T-cell (primary cell): Measurements from ENCODE around the gene MICALL2. TPM values are rescaled to one million over a fixed set of nuclear protein-coding genes. Genes with fewer than 3 reads are reported as not detected.

Source experiments
- ATAC-seq, 4 experiments: fragments of 200-7000 bp in 3 of 4; fragments of 150-1000 bp in 1 of 4; cut with Tn5 transposase; replicated peaks in 1 of 4; 1 replicate in 3 of 4; 2 replicates in 1 of 4; pipeline ENCODE4 v1.10.0; 2021; ENCODE audit warnings: moderate library complexity in 3 of 4, mild to moderate bottlenecking in 2 of 4, moderate number of reproducible peaks in 1 of 4
- CTCF ChIA-PET, 2 donors: fragments of 300-600 bp; sonication (Branson Sonifier 250); formaldehyde crosslinking; loops; one replicate each; lab custom pipeline; 2022; ENCODE audit warnings: antibody characterized with exemption in 2 of 2; lab: Charles Lee
- POLR2A ChIA-PET, 2 donors: fragments of 300-600 bp; sonication (Branson Sonifier 250); formaldehyde crosslinking; loops; one replicate each; lab custom pipeline; 2022; ENCODE audit warnings: antibody characterized with exemption in 2 of 2; lab: Charles Lee
- DNase-seq, 35 experiments: peaks; one replicate each; pipeline versions ENCODE4 v3.0.0 to v3.0.0-alpha.2; 2013 to 2023
- H3K27ac ChIP-seq: one replicate; pipeline ENCODE4 v1.5.1; 2013; ENCODE audit warnings: low read length
- H3K27me3 ChIP-seq, 2 experiments: replicated peaks in 1 of 2; 1 replicate in 1 of 2; 2 replicates in 1 of 2; pipeline versions ENCODE4 v1.6.1 to v1.7.0; 2013; ENCODE audit warnings: low read length in 1 of 2, mixed read lengths in 1 of 2; ENCODE audit not compliant: control insufficient read depth in 2 of 2, insufficient read depth in 2 of 2; ENCODE audit errors: extremely low read depth in 1 of 2
- H3K36me3 ChIP-seq, 2 donors: 1 replicate in 1 of 2; 2 replicates in 1 of 2; pipeline versions ENCODE4 v1.6.1 to v1.7.0; 2013; ENCODE audit warnings: low read length in 1 of 2; ENCODE audit not compliant: control insufficient read depth in 2 of 2, insufficient read depth in 1 of 2; ENCODE audit errors: extremely low read depth in 1 of 2
- H3K4me1 ChIP-seq, 2 experiments: 1 replicate in 1 of 2; 2 replicates in 1 of 2; pipeline versions ENCODE4 v1.6.1 to v1.7.0; 2013; ENCODE audit warnings: low read length in 2 of 2, mixed read lengths in 1 of 2; ENCODE audit not compliant: insufficient read depth in 2 of 2, control insufficient read depth in 1 of 2; ENCODE audit errors: extremely low read depth in 1 of 2
- H3K4me3 ChIP-seq, 2 donors: 1 replicate in 1 of 2; 2 replicates in 1 of 2; pipeline versions ENCODE4 v1.5.1 to v1.7.0; 2013; ENCODE audit warnings: mild to moderate bottlenecking in 2 of 2, low read length in 1 of 2, moderate library complexity in 1 of 2; ENCODE audit not compliant: control insufficient read depth in 1 of 2; ENCODE audit errors: extremely low read depth in 1 of 2
- H3K9me3 ChIP-seq: 2 replicates; pipeline ENCODE4 v1.7.0; 2013
- H3K27ac Mint-ChIP-seq, 2 donors: one replicate each; pipeline ENCODE4 v1.8.0; 2020 to 2021; ENCODE audit warnings: mild to moderate bottlenecking in 2 of 2, mixed read lengths in 2 of 2
- H3K27me3 Mint-ChIP-seq, 2 donors: one replicate each; pipeline ENCODE4 v1.8.0; 2021 to 2022; ENCODE audit warnings: mixed read lengths in 2 of 2
- H3K36me3 Mint-ChIP-seq: one replicate; pipeline ENCODE4 v1.8.0; 2021; ENCODE audit warnings: mixed read lengths
- H3K4me1 Mint-ChIP-seq, 3 donors: one replicate each; pipeline ENCODE4 v1.8.0; 2020 to 2022; ENCODE audit warnings: mixed read lengths in 3 of 3, mild to moderate bottlenecking in 1 of 3
- H3K4me3 Mint-ChIP-seq, 3 donors: one replicate each; pipeline ENCODE4 v1.8.0; 2020 to 2022; ENCODE audit warnings: mild to moderate bottlenecking in 3 of 3, mixed read lengths in 3 of 3, moderate library complexity in 3 of 3
- H3K9me3 Mint-ChIP-seq, 3 donors: one replicate each; pipeline ENCODE4 v1.8.0; 2020 to 2022; ENCODE audit warnings: mixed read lengths in 3 of 3
- whole genome bisulfite sequencing: methylation state at CpG from one replicate; pipeline ENCODE4 v1.1.5; 2013; ENCODE audit warnings: missing lambda C conversion rate; ENCODE audit not compliant: insufficient coverage; 5-methylcytosine and 5-hydroxymethylcytosine counted together
- total RNA-seq, 35 experiments: library from RNA in 6 of 35; stranded (reverse) in 6 of 35; fragments of 120-200 nt in 1 of 35; gene quantifications; one replicate each; pipeline versions ENCODE4 v1.2.1 to v1.2.4 and lab custom pipeline; 2013 to 2026

The MICALL2 gene
- total RNA-seq, 5 donors from 2014 or later (not counting 1 experiment from before 2014, with no cell fraction given) = 2.1 to 5.5 (median 3.2) TPM

- Mint-ChIP-seq H3K36me3 (no peaks in the 10 kb centered on the region), H3K27me3 (peaks cover 5 to 15% of the 10 kb centered on the region in 2 donors), H3K27ac (no peak overlapping the region), H3K4me3 (no peak overlapping the region), H3K9me3 (no peaks in the 10 kb centered on the region), H3K4me1 (peaks cover 2 to 4% (median 3%) of the 10 kb centered on the region in 3 donors)
- DNase-seq (no peak), ATAC-seq (no peak)
- no peak overlapping the region for H3K27ac ChIP-seq
- H3K9me3 ChIP-seq = no peaks in the 10 kb centered on the region
- no peak overlapping the region for H3K4me3 ChIP-seq
- peaks cover 0 to 40% of the 10 kb centered on the region in 2 experiments for H3K27me3 ChIP-seq
- no peaks in the 10 kb centered on the region for H3K36me3 ChIP-seq
- POLR2A ChIA-PET = no interaction called here
- peaks cover 0 to 5% of the 10 kb centered on the region in 2 experiments for H3K4me1 ChIP-seq
- CTCF ChIA-PET = no interaction called here
- 60% methylated on average over 5 of the region's 5 CpGs for WGBS
These were observed 35.9 kb downstream of the MICALL2 start for GRCh38 chr7:1423264-1423811.

GRCh38 chr7:1422512-1423263, 36.6 kb downstream of the MICALL2 start:
- CTCF ChIA-PET = interaction anchor here (0.6 kb wide), 3 partner anchors 228 to 1223 kb away, joined by 3 to 5 read pairs (median 3); no protein-coding TSS in a partner anchor
- Histone ChIP-seq H3K27ac (no peak overlapping the region), H3K4me3 (no peak overlapping the region), H3K27me3 (peaks cover 0 to 40% of the 10 kb centered on the region in 2 experiments), H3K4me1 (peaks cover 0 to 11% of the 10 kb centered on the region in 2 experiments), H3K36me3 (no peaks in the 10 kb centered on the region), H3K9me3 (no peaks in the 10 kb centered on the region)
- peaks cover 5 to 15% of the 10 kb centered on the region in 2 donors for H3K27me3 Mint-ChIP-seq
- POLR2A ChIA-PET = no interaction called here
- DNase-seq (no peak), ATAC-seq (no peak)
- H3K36me3 Mint-ChIP-seq = no peaks in the 10 kb centered on the region
- H3K9me3 Mint-ChIP-seq = no peaks in the 10 kb centered on the region
- WGBS = 12% methylated on average over 10 of the region's 24 CpGs
- no peak overlapping the region for H3K27ac Mint-ChIP-seq
- no peak overlapping the region for H3K4me3 Mint-ChIP-seq
- peaks cover 7 to 11% (median 10%) of the 10 kb centered on the region in 3 donors for H3K4me1 Mint-ChIP-seq

GRCh38 chr7:1421946-1422345, 37.3 kb downstream of the MICALL2 start:
- peaks cover 0 to 40% of the 10 kb centered on the region in 2 experiments for H3K27me3 ChIP-seq
- no peak for ATAC-seq
- no peak for DNase-seq
- WGBS = 86% methylated on average over 6 of the region's 8 CpGs
- H3K27me3 Mint-ChIP-seq = peaks cover 5 to 15% of the 10 kb centered on the region in 2 donors
- no peaks in the 10 kb centered on the region for H3K36me3 ChIP-seq
- H3K27ac ChIP-seq = no peak overlapping the region
- H3K4me1 ChIP-seq = peaks cover 0 to 19% of the 10 kb centered on the region in 2 experiments
- CTCF ChIA-PET = interaction anchor here (0.6 kb wide), 2 partner anchors 1047 to 1224 kb away, joined by 3 read pairs; no protein-coding TSS in a partner anchor
- H3K4me3 ChIP-seq = no peak overlapping the region
- no peak overlapping the region for H3K4me3 Mint-ChIP-seq
- no peaks in the 10 kb centered on the region for H3K9me3 ChIP-seq
- H3K4me1 Mint-ChIP-seq = peaks cover 14 to 18% (median 16%) of the 10 kb centered on the region in 3 donors
- POLR2A ChIA-PET = no interaction called here
- no peaks in the 10 kb centered on the region for H3K36me3 Mint-ChIP-seq
- H3K9me3 Mint-ChIP-seq = no peaks in the 10 kb centered on the region
- no peak overlapping the region for H3K27ac Mint-ChIP-seq

- ChIA-PET POLR2A (no interaction called here), CTCF (no interaction called here)
- ATAC-seq (no peak), DNase-seq (no peak)
- Mint-ChIP-seq H3K4me1 (peaks cover 16 to 20% (median 18%) of the 10 kb centered on the region in 3 donors), H3K27me3 (peaks cover 5 to 15% of the 10 kb centered on the region in 2 donors), H3K36me3 (no peaks in the 10 kb centered on the region), H3K9me3 (no peaks in the 10 kb centered on the region), H3K4me3 (no peak overlapping the region), H3K27ac (no peak overlapping the region)
- H3K4me1 ChIP-seq = peaks cover 0 to 23% of the 10 kb centered on the region in 2 experiments
- no peak overlapping the region for H3K4me3 ChIP-seq
- H3K9me3 ChIP-seq = no peaks in the 10 kb centered on the region
- 88% methylated on average over 39 of the region's 41 CpGs for WGBS
- H3K27ac ChIP-seq = no peak overlapping the region
- peaks cover 0 to 44% of the 10 kb centered on the region in 2 experiments for H3K27me3 ChIP-seq
- no peaks in the 10 kb centered on the region for H3K36me3 ChIP-seq
These were observed 38.1 kb downstream of the MICALL2 start for GRCh38 chr7:1421020-1421790.

- H3K27ac ChIP-seq = no peak overlapping the region
- Mint-ChIP-seq H3K27me3 (peaks cover 5 to 15% of the 10 kb centered on the region in 2 donors), H3K36me3 (no peaks in the 10 kb centered on the region), H3K4me3 (no peak overlapping the region), H3K4me1 (peaks cover 16 to 20% (median 18%) of the 10 kb centered on the region in 3 donors), H3K27ac (no peak overlapping the region), H3K9me3 (no peaks in the 10 kb centered on the region)
- ChIA-PET CTCF (no interaction called here), POLR2A (no interaction called here)
- 89% methylated on average over 3 of the region's 7 CpGs for WGBS
- no peaks in the 10 kb centered on the region for H3K9me3 ChIP-seq
- no peak overlapping the region for H3K4me3 ChIP-seq
- DNase-seq = no peak
- no peak for ATAC-seq
- peaks cover 0 to 44% of the 10 kb centered on the region in 2 experiments for H3K27me3 ChIP-seq
- no peaks in the 10 kb centered on the region for H3K36me3 ChIP-seq
- peaks cover 0 to 23% of the 10 kb centered on the region in 2 experiments for H3K4me1 ChIP-seq
These were observed 39.6 kb downstream of the MICALL2 start for GRCh38 chr7:1419688-1420087.

GRCh38 chr7:1419310-1419634, 40.0 kb downstream of the MICALL2 start:
- Histone ChIP-seq H3K27ac (no peak overlapping the region), H3K36me3 (no peaks in the 10 kb centered on the region), H3K4me3 (no peak overlapping the region), H3K27me3 (peaks cover 0 to 44% of the 10 kb centered on the region in 2 experiments), H3K9me3 (no peaks in the 10 kb centered on the region), H3K4me1 (peaks cover 0 to 23% of the 10 kb centered on the region in 2 experiments)
- H3K36me3 Mint-ChIP-seq = no peaks in the 10 kb centered on the region
- no peak for DNase-seq
- H3K27ac Mint-ChIP-seq = no peak overlapping the region
- no peak overlapping the region for H3K4me3 Mint-ChIP-seq
- POLR2A ChIA-PET = no interaction called here
- WGBS = 92% methylated on average over 9 of the region's 11 CpGs
- CTCF ChIA-PET = no interaction called here
- peaks cover 5 to 13% of the 10 kb centered on the region in 2 donors for H3K27me3 Mint-ChIP-seq
- no peak for ATAC-seq
- peaks cover 16 to 20% (median 18%) of the 10 kb centered on the region in 3 donors for H3K4me1 Mint-ChIP-seq
- no peaks in the 10 kb centered on the region for H3K9me3 Mint-ChIP-seq
